ENCODE results near the gene CADM3.

CADM3 gene

DNA sequence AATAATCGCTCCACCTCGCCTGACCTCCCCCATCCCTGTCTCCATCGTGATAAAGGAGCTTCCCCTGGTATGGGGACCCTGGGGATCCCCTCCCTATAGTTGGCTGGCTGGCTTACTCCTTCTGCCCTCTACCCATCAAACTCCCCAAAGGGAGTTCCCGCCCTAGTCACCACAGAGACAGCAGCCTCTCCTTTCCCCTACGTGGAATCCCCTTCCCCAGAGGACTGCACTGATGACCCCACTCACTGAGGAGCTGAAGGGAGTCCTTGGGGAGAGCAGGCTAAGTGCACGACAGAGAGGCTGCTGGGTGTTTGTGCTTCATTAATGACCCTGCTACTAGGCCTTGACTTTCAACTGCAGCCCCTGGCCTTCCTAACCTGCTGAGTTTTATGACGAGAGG lies 1.9 kb downstream of the CADM3 start:
- DNase-seq (ENCODE audit: low read depth), result no peak

- no peak for DNase-seq (ENCODE audit: low read depth)
These were observed 4.2 kb downstream of the CADM3 start for GRCh38 chr1:159175571-159175970.

DNA sequence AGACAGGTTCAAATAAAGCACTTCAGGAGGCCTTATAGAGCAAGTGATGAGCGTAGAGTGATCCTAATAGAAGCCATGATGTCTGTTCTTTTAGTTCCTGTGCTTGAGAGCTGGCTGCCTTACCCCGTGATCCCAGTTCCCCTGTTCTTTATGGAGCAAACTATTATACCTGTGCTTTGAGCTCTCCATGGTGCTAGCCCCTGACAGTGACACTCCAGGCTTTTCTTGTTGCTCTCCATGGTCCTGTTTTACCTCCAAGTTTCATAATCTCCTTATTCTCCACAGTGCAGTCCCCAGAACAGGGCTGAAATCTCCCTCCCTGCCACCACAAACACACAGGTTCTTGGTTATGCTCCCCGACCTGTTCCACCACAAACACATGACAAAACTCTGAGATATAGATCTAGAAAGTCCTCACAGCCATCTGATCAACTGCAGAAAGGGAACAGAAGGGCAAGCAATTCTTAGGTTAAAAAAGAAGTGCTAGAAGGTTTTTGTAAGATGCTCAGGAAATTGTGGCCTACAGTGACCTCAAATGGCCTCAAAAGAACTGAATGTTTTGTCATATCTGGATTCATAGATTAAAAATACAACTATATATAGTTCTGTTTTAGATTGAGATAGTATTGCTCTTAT lies 6.0 kb downstream of the CADM3 start:
- DNase-seq (ENCODE audit: low read depth), result no peak

GRCh38 chr1:159179906-159180305 lies 8.5 kb downstream of the CADM3 start:
- DNase-seq (ENCODE audit: low read depth), result no peak

GRCh38 chr1:159180516-159180915 lies 9.1 kb downstream of the CADM3 start:
- no peak for DNase-seq (ENCODE audit: low read depth)

DNA sequence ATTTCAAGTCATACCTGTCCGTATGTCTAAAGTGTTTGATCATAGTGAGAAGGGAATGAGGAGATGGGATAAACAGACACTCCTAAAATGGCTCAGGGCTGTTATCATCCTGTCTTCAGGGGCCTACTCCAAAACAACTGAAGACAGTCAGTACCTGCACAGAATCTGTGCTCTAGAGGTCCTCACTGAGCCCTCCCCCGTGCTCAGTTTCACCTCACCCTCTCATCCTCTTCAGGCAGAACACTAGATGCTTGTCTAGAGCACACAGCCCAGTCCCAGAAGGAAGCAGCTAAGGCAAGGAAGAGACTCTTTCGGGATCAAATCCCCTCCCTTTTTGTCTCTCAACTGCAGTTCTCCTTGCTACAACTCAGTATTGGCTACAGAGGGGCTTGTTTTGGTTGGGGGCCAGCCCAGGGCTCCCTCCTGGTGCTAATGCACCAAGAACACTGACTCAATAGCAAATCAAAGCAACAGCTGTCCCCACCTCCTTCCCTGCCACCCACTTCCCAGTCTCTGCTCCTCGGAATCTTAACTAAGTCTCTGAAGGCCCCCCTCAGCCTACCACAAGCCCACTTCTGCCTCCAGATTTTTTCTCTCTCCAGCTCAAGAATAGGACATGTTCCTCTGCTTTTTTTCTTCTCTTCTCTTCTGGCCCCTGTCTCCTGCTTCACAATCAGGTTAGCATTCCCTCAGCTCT lies 10.1 kb downstream of the CADM3 start:
- no peak for DNase-seq (ENCODE audit: low read depth)

DNA sequence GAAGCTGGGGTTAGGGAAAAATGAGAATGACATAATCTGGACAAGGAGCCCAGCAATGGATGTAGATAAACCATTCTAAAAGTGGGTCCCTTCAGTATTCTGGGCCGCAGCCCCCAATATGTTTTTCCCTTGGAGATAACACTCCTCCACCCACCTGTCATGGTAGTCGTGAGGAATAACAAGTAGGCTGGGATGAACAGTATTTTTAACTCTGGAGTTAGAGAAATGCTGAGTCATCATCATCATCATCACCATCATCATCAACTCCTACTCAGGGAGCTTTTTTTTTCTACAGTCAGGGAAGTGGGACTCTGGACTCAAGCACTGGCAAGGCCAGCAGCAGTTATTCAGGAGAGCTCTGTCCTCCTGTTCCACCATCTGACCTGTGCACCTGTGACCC lies 12.8 kb downstream of the CADM3 start:
- no peak for DNase-seq (ENCODE audit: low read depth)

DNA sequence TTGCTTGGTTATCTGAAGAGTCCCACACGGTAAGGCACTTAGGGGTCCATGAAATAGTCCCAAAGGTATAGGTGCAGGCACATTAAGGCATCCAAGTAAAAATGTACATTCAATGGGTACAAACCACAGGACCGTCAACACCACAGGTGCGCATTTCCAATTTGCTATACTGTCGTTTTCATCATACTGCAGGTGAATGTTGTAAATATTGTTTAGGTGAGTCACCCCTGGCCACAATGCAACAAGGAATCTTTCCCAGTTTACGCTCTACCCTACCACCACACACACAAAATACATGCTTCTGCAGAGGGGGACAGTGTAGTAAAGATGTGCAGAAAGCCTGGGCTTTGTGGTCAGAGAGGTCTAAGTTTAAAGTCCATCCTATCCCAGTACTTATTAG lies 13.7 kb downstream of the CADM3 start:
- DNase-seq (ENCODE audit: low read depth), result no peak

DNA sequence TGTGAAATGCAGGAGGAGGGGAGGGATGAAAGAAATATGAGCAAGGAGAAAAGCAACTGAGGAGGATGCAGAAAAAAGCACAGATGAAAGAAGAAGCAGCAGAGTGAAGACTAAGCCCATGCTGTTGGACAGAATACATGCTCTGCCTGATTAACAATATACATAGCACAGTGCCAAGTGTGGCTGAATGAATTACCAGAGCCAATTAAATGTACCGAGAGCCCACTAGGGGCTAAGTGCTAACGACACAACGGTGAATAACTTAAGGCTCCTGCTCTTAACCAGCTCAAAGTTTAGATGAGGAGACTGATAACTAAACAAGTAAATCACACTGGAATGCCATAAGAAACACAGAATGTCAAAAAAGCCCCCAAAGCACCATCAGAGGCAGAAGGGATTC lies 15.6 kb downstream of the CADM3 start:
- DNase-seq (ENCODE audit: low read depth), result no peak

DNA sequence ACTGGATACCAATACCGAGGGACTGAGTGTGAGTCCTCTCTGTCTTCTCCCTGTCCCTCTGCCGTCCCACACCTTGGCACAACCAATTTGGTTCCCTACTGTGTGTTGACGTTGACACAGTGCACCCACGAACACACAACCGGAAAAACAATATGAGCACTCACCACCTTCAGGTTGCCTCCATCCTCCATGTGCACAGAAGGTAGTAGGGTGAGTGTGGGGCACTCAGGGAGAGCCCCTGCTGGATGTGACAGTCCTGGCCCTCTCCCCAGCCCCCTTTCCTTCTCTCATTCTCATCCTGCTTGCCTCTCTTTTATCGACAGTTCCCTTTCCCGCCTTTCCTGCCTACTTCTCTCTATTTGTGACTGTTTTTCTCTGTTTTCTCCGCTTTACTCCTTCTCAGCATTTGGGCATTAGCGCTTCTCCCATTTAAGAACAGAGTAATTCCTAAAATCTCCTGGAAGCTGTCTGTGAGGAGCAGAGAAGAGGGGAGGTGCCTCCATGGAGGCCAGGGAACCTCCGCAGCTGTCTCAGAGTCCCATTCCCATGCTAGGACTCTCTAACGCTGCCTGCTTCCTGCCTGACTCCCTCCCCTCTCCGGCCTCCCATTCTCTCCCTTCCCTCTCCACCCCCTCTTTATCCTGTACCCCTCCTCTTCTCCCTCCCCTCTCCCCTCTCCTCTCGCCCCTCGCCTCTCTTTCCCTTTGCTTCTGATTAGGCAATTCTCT lies 16.4 kb downstream of the CADM3 start:
- DNase-seq (ENCODE audit: low read depth), result no peak

- DNase-seq (ENCODE audit: low read depth), result no peak
These were observed 17.0 kb downstream of the CADM3 start for GRCh38 chr1:159188375-159188788.

GRCh38 chr1:159190441-159190840 lies 19.0 kb downstream of the CADM3 start:
- no peak for DNase-seq (ENCODE audit: low read depth)

DNA sequence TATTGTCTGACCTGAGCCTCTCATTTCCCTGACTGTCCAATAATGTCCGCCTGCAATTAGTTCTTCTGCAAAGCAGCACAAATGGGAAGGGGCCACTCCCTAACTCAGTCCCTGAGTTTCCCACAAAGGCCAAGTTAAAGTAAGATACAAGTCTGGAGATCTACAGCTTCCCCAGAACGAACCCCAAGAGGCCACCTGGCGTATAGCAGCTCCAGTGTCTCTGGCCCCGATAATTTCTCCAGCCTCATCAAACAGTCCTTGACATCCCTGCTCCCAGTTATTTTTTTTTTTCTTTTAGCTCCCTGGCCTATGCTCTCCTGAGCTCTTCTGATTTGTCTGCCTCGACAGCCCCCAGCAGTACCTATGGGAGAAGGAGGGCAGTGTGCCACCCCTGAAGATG lies 25.1 kb downstream of the CADM3 start:
- no peak for DNase-seq (ENCODE audit: low read depth)

DNA sequence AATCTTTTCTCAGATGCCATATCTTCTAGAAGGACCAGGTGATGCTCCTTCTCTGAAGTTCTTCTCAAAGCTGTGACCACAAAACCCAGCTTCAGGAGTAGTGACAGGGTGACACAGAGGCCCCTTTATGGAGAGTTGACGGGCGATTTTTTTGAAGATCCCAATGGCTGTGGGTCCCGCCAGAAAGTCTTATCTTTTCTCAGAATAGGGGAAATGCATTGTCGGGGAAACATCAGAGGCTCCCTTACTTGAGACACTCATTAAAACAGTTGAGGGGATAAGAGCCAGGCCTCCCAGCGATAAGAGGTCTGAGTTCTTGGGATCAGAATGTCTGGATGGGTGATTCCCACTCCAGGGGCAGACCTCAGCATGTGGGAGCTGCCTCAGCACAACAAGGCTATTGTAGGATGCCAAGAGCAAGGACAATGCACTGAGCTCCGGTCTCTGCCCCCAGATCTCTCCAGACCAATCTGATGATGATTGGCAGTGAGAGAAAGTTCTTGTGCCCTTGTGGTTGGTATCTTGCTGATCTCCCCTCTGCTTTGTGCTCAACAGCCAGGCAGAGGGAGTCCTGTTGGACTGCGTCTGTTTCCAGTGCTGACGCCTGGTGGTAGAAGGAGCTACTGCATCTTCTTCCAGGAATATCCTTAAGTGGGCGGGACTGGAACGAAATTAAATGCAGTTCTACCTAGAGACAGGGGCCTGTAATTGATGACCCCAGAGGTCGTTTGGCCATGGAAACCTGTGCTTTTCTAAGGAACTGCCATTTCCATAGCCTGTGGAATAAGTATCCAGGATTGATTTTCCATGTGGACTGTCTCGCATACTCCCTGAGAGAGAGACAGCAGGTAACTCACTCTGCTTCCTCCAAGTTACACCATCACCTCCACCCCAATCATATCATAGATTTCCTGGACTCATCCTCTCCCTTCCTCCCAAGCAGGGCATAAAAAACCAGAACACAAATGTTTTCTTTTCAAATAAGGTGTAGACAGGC lies 26.4 kb downstream of the CADM3 start:
- DNase-seq (ENCODE audit: low read depth), result peak; percentile 57

DNA sequence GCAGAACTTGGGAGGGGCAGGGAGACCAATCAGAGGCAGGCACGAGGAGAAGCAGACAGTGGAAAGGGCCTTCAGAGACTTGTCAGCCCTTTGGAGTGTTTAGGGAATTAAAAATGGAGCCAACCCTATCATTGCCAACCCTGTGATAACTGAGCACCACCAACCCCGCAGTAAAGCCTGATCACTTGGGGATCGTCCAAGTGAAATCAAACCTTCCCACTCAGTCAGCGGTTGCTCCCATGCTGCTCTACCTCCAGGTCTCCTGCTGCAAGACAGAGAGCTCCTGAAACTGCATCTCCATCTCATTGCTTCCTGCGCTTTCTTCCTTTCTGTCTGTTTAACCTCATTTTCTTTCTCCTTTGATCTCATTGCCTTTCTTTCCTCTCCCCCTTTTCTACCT lies 28.5 kb downstream of the CADM3 start:
- DNase-seq (ENCODE audit: low read depth), result no peak

DNA sequence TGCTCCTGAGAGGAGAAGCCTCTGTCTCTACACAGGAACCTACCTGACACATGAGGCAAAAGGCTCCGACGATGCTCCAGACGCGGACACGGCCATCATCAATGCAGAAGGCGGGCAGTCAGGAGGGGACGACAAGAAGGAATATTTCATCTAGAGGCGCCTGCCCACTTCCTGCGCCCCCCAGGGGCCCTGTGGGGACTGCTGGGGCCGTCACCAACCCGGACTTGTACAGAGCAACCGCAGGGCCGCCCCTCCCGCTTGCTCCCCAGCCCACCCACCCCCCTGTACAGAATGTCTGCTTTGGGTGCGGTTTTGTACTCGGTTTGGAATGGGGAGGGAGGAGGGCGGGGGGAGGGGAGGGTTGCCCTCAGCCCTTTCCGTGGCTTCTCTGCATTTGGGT lies 29.4 kb downstream of the CADM3 start:
- DNase-seq (ENCODE audit: low read depth), result no peak

GRCh38 chr1:159201642-159202041 lies 30.2 kb downstream of the CADM3 start:
- no peak for DNase-seq (ENCODE audit: low read depth)

GRCh38 chr1:159203610-159204009 lies 32.2 kb downstream of the CADM3 start:
- no peak for DNase-seq (ENCODE audit: low read depth)

DNA sequence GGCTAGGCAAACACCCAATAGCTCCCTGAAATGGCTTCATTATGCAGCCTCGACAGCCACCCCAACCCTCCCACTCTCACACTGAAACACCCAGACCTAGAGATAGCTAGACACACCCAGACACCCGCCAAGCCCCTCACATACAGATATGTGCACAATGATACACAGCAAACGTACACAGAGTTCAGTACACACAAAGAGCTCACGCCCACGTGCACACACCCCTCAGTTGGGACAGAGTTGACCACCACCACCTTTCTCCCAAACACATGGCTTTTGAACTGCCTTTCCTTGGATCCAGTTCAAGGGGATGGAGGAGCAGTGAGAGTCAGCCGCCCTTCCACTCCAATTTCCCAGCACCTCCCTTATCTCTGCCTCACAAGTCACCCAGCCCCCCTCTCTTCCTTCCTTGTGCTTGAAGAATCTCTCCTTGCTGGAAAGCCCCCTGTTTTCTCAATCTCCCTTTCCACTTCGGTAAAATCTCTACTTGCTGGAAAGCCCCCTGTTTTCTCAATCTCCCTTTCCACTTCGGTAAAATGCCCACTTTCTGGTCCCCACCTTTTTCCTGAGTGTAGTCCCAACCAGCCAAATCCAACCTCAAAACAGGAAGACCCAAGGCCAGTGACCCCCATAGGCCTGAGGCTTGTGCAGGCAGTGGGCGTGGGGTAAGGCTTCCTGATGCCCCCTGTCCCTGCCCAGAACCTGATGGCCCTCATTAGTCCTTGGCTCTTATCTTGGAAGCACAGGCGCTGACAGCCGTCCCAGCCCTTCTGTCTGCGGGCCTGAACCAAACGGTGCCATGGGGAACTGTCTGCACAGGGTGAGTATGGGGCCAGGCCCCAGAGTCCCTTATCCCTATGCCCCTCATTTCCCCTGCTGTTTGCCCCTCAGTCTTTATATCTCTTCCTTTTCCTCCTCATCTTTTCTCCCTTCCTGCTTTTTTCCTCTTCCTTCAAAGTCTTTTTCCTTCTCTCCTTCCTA lies 33.0 kb downstream of the CADM3 start, which contains the start of gene ACKR1:
ACKR1 (plus strand) TSS at position 715 of the 981 bp plus-strand sequence; CDS start at position 800, 85 bp downstream.
- no peak for DNase-seq (ENCODE audit: low read depth)

GRCh38 chr1:159205225-159205624 lies 33.8 kb downstream of the CADM3 start:
- DNase-seq (ENCODE audit: low read depth), result no peak

GRCh38 chr1:159206110-159206509 lies 34.7 kb downstream of the CADM3 start:
- no peak for DNase-seq (ENCODE audit: low read depth)
